DMS 273 (cell line): Measurements from ENCODE around the gene GAS2.

Experiments used
- DNase-seq: peaks from one replicate; lab custom pipeline; 2025; ENCODE audit not compliant: unreplicated experiment; lab: John Stamatoyannopoulos, UW

Gene GAS2

GRCh38 chr11:22785251-22785650, 118.8 kb downstream of the GAS2 start:
- DNase-seq: peak; percentile 79

- DNase-seq: no peak
Measured at GRCh38 chr11:22786475-22786874, 120.1 kb downstream of the GAS2 start.

GRCh38 chr11:22787055-22787454, 120.6 kb downstream of the GAS2 start:
- DNase-seq: no peak

- peak; percentile 69 for DNase-seq
Measured at GRCh38 chr11:22787551-22788162, 121.2 kb downstream of the GAS2 start.

- no peak for DNase-seq
Measured at GRCh38 chr11:22792497-22792896, 126.1 kb downstream of the GAS2 start.

- DNase-seq: no peak
Measured at GRCh38 chr11:22795914-22796313, 129.5 kb downstream of the GAS2 start.

GRCh38 chr11:22797047-22797446, 130.6 kb downstream of the GAS2 start:
- peak; percentile 2 for DNase-seq

GRCh38 chr11:22798901-22799300, 132.5 kb downstream of the GAS2 start:
- peak; percentile 58 for DNase-seq

GRCh38 chr11:22800482-22800881, 134.1 kb downstream of the GAS2 start:
- no peak for DNase-seq

GRCh38 chr11:22802861-22803260, 136.4 kb downstream of the GAS2 start:
- DNase-seq: no peak

GRCh38 chr11:22807391-22807790, 141.0 kb downstream of the GAS2 start:
- no peak for DNase-seq

- DNase-seq: no peak
Measured at GRCh38 chr11:22807855-22808570, 141.6 kb downstream of the GAS2 start.

GRCh38 chr11:22808571-22809197, 142.3 kb downstream of the GAS2 start:
- DNase-seq: peak; percentile 4

- no peak for DNase-seq
Measured at GRCh38 chr11:22809893-22810292, 143.5 kb downstream of the GAS2 start.

GRCh38 chr11:22822203-22822602, 155.8 kb downstream of the GAS2 start:
- DNase-seq: no peak

GRCh38 chr11:22828373-22828772, 162.0 kb downstream of the GAS2 start:
- peak; percentile 24 for DNase-seq

- peak; percentile 96 for DNase-seq
Measured at GRCh38 chr11:22829231-22830081, 163.0 kb downstream of the GAS2 start, which contains the start of gene SVIP. TSS of gene SVIP (minus strand) at chr11:22829801. CDS start at chr11:22829748, 53 bp downstream.

- no peak for DNase-seq
Measured at GRCh38 chr11:22830082-22830414, 163.6 kb downstream of the GAS2 start.

GRCh38 chr11:22832315-22833015, 166.1 kb downstream of the GAS2 start:
- no peak for DNase-seq

- DNase-seq: no peak
Measured at GRCh38 chr11:22846726-22847125, 180.3 kb downstream of the GAS2 start.

GRCh38 chr11:22851477-22851876, 185.1 kb downstream of the GAS2 start:
- DNase-seq: no peak
